H9 (cell line): Measurements from ENCODE around the gene PLAU. TPM values are rescaled to one million over a fixed set of nuclear protein-coding genes. Genes with fewer than 3 reads are reported as not detected.

Experiments
- DNase-seq: peaks from one replicate; pipeline ENCODE4 v3.0.0-alpha.2; 2017
- H2AFZ ChIP-seq: one replicate; pipeline ENCODE4 v1.6.1; 2013; ENCODE audit warnings: mild to moderate bottlenecking, low read length, control low read depth, moderate library complexity
- H2AK5ac ChIP-seq: 2 replicates; pipeline ENCODE4 v1.6.1; 2013; ENCODE audit warnings: low read length, control low read depth, mixed read lengths; ENCODE audit not compliant: insufficient read length
- H2BK120ac ChIP-seq: one replicate; pipeline ENCODE4 v1.6.1; 2013; ENCODE audit warnings: low read depth, mild to moderate bottlenecking, low read length, control low read depth, inconsistent platforms; ENCODE audit not compliant: poor library complexity, severe bottlenecking
- H2BK12ac ChIP-seq: 2 replicates; pipeline ENCODE4 v1.6.1; 2013; ENCODE audit warnings: low read length, control low read depth, mixed read lengths, low read depth; ENCODE audit not compliant: insufficient read length
- H2BK15ac ChIP-seq: 2 replicates; pipeline ENCODE4 v1.6.1; 2013; ENCODE audit warnings: low read depth, low read length, control low read depth
- H2BK20ac ChIP-seq: one replicate; pipeline ENCODE4 v1.6.1; 2013; ENCODE audit warnings: low read depth, mild to moderate bottlenecking, low read length, control low read depth, inconsistent platforms; ENCODE audit not compliant: poor library complexity, severe bottlenecking
- H2BK5ac ChIP-seq: 2 replicates; pipeline ENCODE4 v1.6.1; 2013; ENCODE audit warnings: low read length, control low read depth, mixed read lengths; ENCODE audit not compliant: insufficient read length
- H3K14ac ChIP-seq: 2 replicates; pipeline ENCODE4 v1.6.1; 2013; ENCODE audit warnings: low read length, control low read depth; ENCODE audit not compliant: insufficient read depth
- H3K18ac ChIP-seq: 2 replicates; pipeline ENCODE4 v1.6.1; 2013; ENCODE audit warnings: low read depth, mild to moderate bottlenecking, mixed read lengths, low read length, control low read depth; ENCODE audit not compliant: insufficient read length
- H3K23ac ChIP-seq: 2 replicates; pipeline ENCODE4 v1.6.1; 2013; ENCODE audit warnings: low read length, control low read depth, mixed read lengths, low read depth; ENCODE audit not compliant: insufficient read length
- H3K23me2 ChIP-seq: 2 replicates; pipeline ENCODE4 v1.6.1; 2013; ENCODE audit warnings: low read depth, mild to moderate bottlenecking, mixed read lengths, low read length, control low read depth; ENCODE audit not compliant: insufficient read length, poor library complexity, severe bottlenecking
- H3K27ac ChIP-seq: 2 replicates; pipeline ENCODE4 v1.5.1; 2013; ENCODE audit warnings: low read length, control low read depth, mixed read lengths, low read depth; ENCODE audit not compliant: insufficient read length
- H3K27me3 ChIP-seq: 2 replicates; pipeline ENCODE4 v1.6.1; 2013; ENCODE audit warnings: low read length, control low read depth, inconsistent platforms; ENCODE audit not compliant: insufficient read depth
- H3K4ac ChIP-seq: 2 replicates; pipeline ENCODE4 v1.6.1; 2013; ENCODE audit warnings: low read depth, mild to moderate bottlenecking, control low read depth, inconsistent platforms, low read length, moderate library complexity
- H3K4me1 ChIP-seq: 2 replicates; pipeline ENCODE4 v1.6.1; 2013; ENCODE audit warnings: low read length, control low read depth, inconsistent platforms; ENCODE audit not compliant: insufficient read depth
- H3K4me2 ChIP-seq: 2 replicates; pipeline ENCODE4 v1.6.1; 2013; ENCODE audit warnings: low read length, control low read depth, mixed read lengths; ENCODE audit not compliant: insufficient read length, insufficient read depth
- H3K56ac ChIP-seq: 2 replicates; pipeline ENCODE4 v1.6.1; 2013; ENCODE audit warnings: low read depth, mild to moderate bottlenecking, mixed read lengths, low read length, control low read depth; ENCODE audit not compliant: insufficient read length
- H3K79me1 ChIP-seq: 2 replicates; pipeline ENCODE4 v1.6.1; 2013; ENCODE audit warnings: low read depth, mild to moderate bottlenecking, moderate library complexity, low read length, control low read depth, inconsistent platforms; ENCODE audit not compliant: insufficient read depth, poor library complexity, severe bottlenecking
- H3K79me2 ChIP-seq: 2 replicates; pipeline ENCODE4 v1.6.1; 2013; ENCODE audit warnings: low read length, control low read depth, inconsistent platforms; ENCODE audit not compliant: insufficient read depth
- H3K9ac ChIP-seq: 2 replicates; pipeline ENCODE4 v1.6.1; 2013; ENCODE audit warnings: low read length, control low read depth, mixed read lengths; ENCODE audit not compliant: insufficient read length; ENCODE audit errors: extremely low read depth
- H3K9me3 ChIP-seq: one replicate; pipeline ENCODE4 v1.6.1; 2013; ENCODE audit warnings: low read depth, low read length, inconsistent platforms; ENCODE audit not compliant: control insufficient read depth
- H3T11ph ChIP-seq: one replicate; pipeline ENCODE4 v1.6.1; 2013; ENCODE audit warnings: mild to moderate bottlenecking, low read length, control low read depth, inconsistent platforms
- H4K20me1 ChIP-seq: one replicate; pipeline ENCODE4 v1.6.1; 2013; ENCODE audit not compliant: control insufficient read depth, insufficient read length, insufficient read depth
- H4K5ac ChIP-seq: 2 replicates; pipeline ENCODE4 v1.6.1; 2013; ENCODE audit warnings: low read depth, mild to moderate bottlenecking, mixed read lengths, low read length, control low read depth; ENCODE audit not compliant: insufficient read length
- H4K8ac ChIP-seq: replicated peaks from 2 replicates; pipeline ENCODE4 v1.6.1; 2013; ENCODE audit warnings: low read length, control low read depth, mixed read lengths, low read depth; ENCODE audit not compliant: insufficient read length
- H4K91ac ChIP-seq: 2 replicates; pipeline ENCODE4 v1.6.1; 2013; ENCODE audit warnings: low read depth, mild to moderate bottlenecking, moderate library complexity, mixed read lengths, low read length, control low read depth; ENCODE audit not compliant: insufficient read length
- H3K27ac Mint-ChIP-seq, 3 experiments: 2 replicates in 2 of 3; 3 replicates in 1 of 3; pipeline ENCODE4 v1.8.0; 2020 to 2021; ENCODE audit warnings: mixed read lengths in 3 of 3, mild to moderate bottlenecking in 1 of 3, moderate library complexity in 1 of 3
- H3K27me3 Mint-ChIP-seq: 2 replicates; pipeline ENCODE4 v1.8.0; 2021; ENCODE audit warnings: low read depth, mild to moderate bottlenecking, moderate library complexity, mixed read lengths
- H3K36me3 Mint-ChIP-seq, 3 experiments: 2 replicates in 2 of 3; 3 replicates in 1 of 3; pipeline ENCODE4 v1.8.0; 2020 to 2021; ENCODE audit warnings: low read depth in 3 of 3, mixed read lengths in 3 of 3; ENCODE audit not compliant: insufficient read depth in 1 of 3
- H3K4me1 Mint-ChIP-seq, 2 experiments: 2 replicates each; pipeline ENCODE4 v1.8.0; 2020; ENCODE audit warnings: mixed read lengths in 2 of 2
- H3K4me3 Mint-ChIP-seq, 2 experiments: 2 replicates in 1 of 2; 3 replicates in 1 of 2; pipeline ENCODE4 v1.8.0; 2020 to 2021; ENCODE audit warnings: mild to moderate bottlenecking in 2 of 2, mixed read lengths in 2 of 2, moderate library complexity in 1 of 2
- H3K9me3 Mint-ChIP-seq, 2 experiments: 2 replicates in 1 of 2; 3 replicates in 1 of 2; pipeline ENCODE4 v1.8.0; 2020; ENCODE audit warnings: mild to moderate bottlenecking in 2 of 2, mixed read lengths in 2 of 2, moderate library complexity in 1 of 2
- CTCF ChIP-seq: fragments of 200-600 bp; sonication (generic); conservative IDR thresholded peaks from 3 replicates; pipeline ENCODE4 v1.8.0; 2021; ENCODE audit warnings: antibody characterized with exemption, mild to moderate bottlenecking
- WGBS: extraction: QIAGEN DNeasy Blood & Tissue Kit; methylation state at CpG from one replicate; pipeline ENCODE4 v1.1.7; 2013; ENCODE audit warnings: missing lambda C conversion rate, low lambda C conversion rate, mixed read lengths; ENCODE audit not compliant: insufficient read length; ENCODE audit errors: extremely low coverage; 5-methylcytosine and 5-hydroxymethylcytosine counted together
- total RNA-seq: library from RNA; stranded (reverse); gene quantifications from 2 replicates; pipeline ENCODE4 v1.2.1, GENCODE V29; 2021

PLAU gene
- total RNA-seq, 1 experiment from 2014 or later, result 15.0 TPM

DNA sequence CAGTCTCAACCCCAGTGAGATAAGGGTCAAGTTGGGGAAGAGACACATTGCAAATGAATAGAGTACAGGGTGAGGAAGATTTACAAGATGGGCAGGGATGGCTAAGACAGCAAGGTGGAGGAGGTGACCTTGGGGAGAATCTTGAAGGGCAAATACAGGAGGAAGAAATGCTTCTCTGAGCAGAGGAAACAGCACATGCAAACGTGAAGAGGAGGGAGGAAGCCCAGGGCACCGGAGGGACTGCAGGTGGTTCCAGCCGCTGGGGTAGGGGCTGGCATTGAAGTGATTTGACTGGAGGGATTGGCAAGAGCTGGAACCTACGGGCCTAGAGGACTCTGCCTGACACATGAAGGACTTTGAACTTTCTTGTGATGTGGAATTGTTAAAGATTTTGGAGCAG, 14.6 kb downstream of the PLAU start:
- Mint-ChIP-seq H3K27me3 (no peaks in the 10 kb centered on the region; the same call in 1 of the 2 replicates), H3K27ac (no peak overlapping the region), H3K4me1 (peaks cover 22 to 26% of the 10 kb centered on the region in 2 experiments), H3K4me3 (no peak overlapping the region), H3K36me3 (no peaks in the 10 kb centered on the region), H3K9me3 (peaks cover 0 to 2% of the 10 kb centered on the region in 2 experiments; a peak in 3 of 5 replicates)
- Histone ChIP-seq H3K4me1 (peaks cover 5% of the 10 kb centered on the region; the same call in 1 of the 2 replicates), H3K14ac (no peak overlapping the region), H2BK120ac (no peak overlapping the region), H2BK20ac (no peak overlapping the region), H3K23ac (no peak overlapping the region), H2BK12ac (no peak overlapping the region), H3K4ac (no peak overlapping the region), H2BK5ac (no peak overlapping the region), H4K8ac (no peak overlapping the region), H3K79me1 (no peaks in the 10 kb centered on the region), H2BK15ac (no peak overlapping the region), H3T11ph (no peak overlapping the region), H3K56ac (no peak overlapping the region), H3K79me2 (no peaks in the 10 kb centered on the region), H3K9me3 (no peaks in the 10 kb centered on the region), H2AFZ (no peak overlapping the region), H3K27me3 (no peaks in the 10 kb centered on the region), H3K18ac (no peak overlapping the region), H4K5ac (no peak overlapping the region), H4K91ac (no peak overlapping the region), H3K23me2 (no peaks in the 10 kb centered on the region), H4K20me1 (no peaks in the 10 kb centered on the region), H3K27ac (no peak overlapping the region), H2AK5ac (no peak overlapping the region), H3K9ac (no peak overlapping the region), H3K4me2 (no peak overlapping the region)
- no peak for TF ChIP-seq CTCF
- DNase-seq, result no peak
- WGBS, result no CpG with 5 or more reads among the region's 4 CpGs
